Mesothelial cell of epicardium (in vitro differentiated cells): ENCODE results near the gene ZNF609. TPM values are rescaled to one million over a fixed set of nuclear protein-coding genes. Genes with fewer than 3 reads are reported as not detected.
"Not testable (repeated sequence)": the region's sequence is repeated elsewhere in the genome, so short reads cannot be mapped to it uniquely, and the experiment has no call there.

Experiments used
- DNase-seq, 2 experiments: peaks; one replicate each; pipeline ENCODE4 v3.0.0; 2021; ENCODE audit warnings: low spot score in 2 of 2; ENCODE audit not compliant: unreplicated experiment in 2 of 2
- H3K27ac Mint-ChIP-seq: 2 replicates; pipeline ENCODE4 v1.8.0; 2021; ENCODE audit warnings: mixed read lengths
- H3K27me3 Mint-ChIP-seq: 2 replicates; pipeline ENCODE4 v1.8.0; 2021; ENCODE audit warnings: low read depth, mixed read lengths
- H3K36me3 Mint-ChIP-seq: 2 replicates; pipeline ENCODE4 v1.8.0; 2021; ENCODE audit warnings: mixed read lengths
- H3K4me1 Mint-ChIP-seq: 2 replicates; pipeline ENCODE4 v1.8.0; 2021; ENCODE audit warnings: mixed read lengths
- H3K4me3 Mint-ChIP-seq: 2 replicates; pipeline ENCODE4 v1.8.0; 2021; ENCODE audit warnings: mild to moderate bottlenecking, moderate library complexity, mixed read lengths
- H3K9me3 Mint-ChIP-seq: 2 replicates; pipeline ENCODE4 v1.8.0; 2021; ENCODE audit warnings: mixed read lengths
- total RNA-seq: library from RNA; stranded (reverse); gene quantifications from 3 replicates; pipeline ENCODE4 v1.2.1, GENCODE V29; 2021
- TF ChIP-seq, protein P1 (sequence below): fragments of 200-600 bp; sonication (generic); IDR thresholded peaks from one replicate; pipeline ENCODE4 v1.5.0; 2021; ENCODE audit warnings: antibody characterized with exemption; ENCODE audit not compliant: unreplicated experiment

ZNF609 gene
- total RNA-seq, 1 donor from 2014 or later, result 76.0 TPM

DNA sequence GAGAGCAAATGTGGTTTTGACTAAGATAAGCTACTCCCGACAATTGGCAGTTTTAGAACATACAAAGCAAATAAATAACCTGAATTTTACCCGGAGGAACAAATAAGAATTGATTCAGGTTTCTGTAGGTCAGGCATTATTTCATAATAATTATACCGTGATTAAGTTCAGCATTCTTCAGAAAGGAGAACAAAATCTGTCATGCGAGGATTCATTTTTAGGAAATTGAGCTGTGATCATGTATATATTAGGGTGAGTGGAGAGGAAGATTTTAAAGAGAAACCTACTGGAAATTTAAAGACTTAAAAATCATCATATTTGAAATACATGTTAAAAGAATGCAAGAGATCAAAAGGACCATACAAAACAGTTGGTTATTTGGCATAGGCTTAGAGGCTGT lies 20.5 kb downstream of the ZNF609 start:
- no peaks in the 10 kb centered on the region for H3K9me3 Mint-ChIP-seq

DNA sequence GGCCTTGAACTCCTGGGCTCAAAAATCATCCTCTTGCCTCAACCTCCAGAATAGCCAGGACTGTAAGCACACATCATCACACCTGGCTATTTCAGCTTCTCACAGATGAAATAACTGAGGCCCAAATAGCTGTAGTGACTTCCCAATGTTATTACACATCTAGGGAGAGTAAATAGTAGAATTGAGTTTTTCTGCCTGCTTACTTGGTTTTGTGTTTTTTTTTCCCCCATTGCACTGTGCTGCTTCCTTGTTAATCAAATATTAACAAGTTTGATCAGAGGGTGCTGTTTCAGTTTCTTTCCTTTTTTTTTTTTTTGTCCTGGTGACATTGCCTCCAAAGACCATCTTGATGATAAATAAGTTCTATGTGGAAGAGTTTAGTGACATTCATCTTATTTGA lies 23.4 kb downstream of the ZNF609 start:
- Mint-ChIP-seq H3K27me3 (no peaks in the 10 kb centered on the region), H3K4me3 (no peak overlapping the region), H3K4me1 (peaks cover 16% of the 10 kb centered on the region), H3K27ac (no peak overlapping the region), H3K36me3 (peaks cover 12% of the 10 kb centered on the region), H3K9me3 (no peaks in the 10 kb centered on the region)
- no peak for DNase-seq
- TF ChIP-seq, protein P1, sequence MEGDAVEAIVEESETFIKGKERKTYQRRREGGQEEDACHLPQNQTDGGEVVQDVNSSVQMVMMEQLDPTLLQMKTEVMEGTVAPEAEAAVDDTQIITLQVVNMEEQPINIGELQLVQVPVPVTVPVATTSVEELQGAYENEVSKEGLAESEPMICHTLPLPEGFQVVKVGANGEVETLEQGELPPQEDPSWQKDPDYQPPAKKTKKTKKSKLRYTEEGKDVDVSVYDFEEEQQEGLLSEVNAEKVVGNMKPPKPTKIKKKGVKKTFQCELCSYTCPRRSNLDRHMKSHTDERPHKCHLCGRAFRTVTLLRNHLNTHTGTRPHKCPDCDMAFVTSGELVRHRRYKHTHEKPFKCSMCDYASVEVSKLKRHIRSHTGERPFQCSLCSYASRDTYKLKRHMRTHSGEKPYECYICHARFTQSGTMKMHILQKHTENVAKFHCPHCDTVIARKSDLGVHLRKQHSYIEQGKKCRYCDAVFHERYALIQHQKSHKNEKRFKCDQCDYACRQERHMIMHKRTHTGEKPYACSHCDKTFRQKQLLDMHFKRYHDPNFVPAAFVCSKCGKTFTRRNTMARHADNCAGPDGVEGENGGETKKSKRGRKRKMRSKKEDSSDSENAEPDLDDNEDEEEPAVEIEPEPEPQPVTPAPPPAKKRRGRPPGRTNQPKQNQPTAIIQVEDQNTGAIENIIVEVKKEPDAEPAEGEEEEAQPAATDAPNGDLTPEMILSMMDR, result no peak

More for the DNA sequence above, 20.5 kb downstream of the ZNF609 start:
- H3K4me3 Mint-ChIP-seq, result no peak overlapping the region
- H3K27ac Mint-ChIP-seq, result peak overlapping the region; percentile 52
- DNase-seq, result no peak
- peaks cover 12% of the 10 kb centered on the region for H3K36me3 Mint-ChIP-seq
- TF ChIP-seq, protein P1, result no peak
- no peaks in the 10 kb centered on the region for H3K27me3 Mint-ChIP-seq
- peaks cover 22% of the 10 kb centered on the region for H3K4me1 Mint-ChIP-seq

DNA sequence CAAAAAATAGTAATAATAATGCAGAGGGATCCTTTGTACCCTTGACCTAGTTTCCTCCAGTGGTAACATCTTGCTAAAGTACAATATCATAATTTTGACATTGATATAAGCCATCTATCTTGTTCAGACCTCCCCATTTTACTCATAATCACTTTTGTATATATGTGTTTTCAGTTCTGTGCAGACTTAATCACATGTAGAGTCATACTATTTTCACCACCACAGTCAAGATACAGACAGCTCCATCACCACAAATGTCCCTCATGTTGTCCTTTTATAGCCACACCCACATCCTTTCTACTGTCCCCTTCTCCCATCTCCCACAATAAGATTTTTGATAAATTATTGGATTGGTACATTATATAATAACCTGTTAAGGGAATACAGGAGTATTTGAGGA lies 25.4 kb downstream of the ZNF609 start:
- DNase-seq, result no peak
- Mint-ChIP-seq H3K27me3 (no peaks in the 10 kb centered on the region), H3K36me3 (peaks cover 13% of the 10 kb centered on the region), H3K9me3 (no peaks in the 10 kb centered on the region), H3K4me1 (peaks cover 11% of the 10 kb centered on the region), H3K27ac (no peak overlapping the region), H3K4me3 (no peak overlapping the region)
- TF ChIP-seq, protein P1, result no peak

DNA sequence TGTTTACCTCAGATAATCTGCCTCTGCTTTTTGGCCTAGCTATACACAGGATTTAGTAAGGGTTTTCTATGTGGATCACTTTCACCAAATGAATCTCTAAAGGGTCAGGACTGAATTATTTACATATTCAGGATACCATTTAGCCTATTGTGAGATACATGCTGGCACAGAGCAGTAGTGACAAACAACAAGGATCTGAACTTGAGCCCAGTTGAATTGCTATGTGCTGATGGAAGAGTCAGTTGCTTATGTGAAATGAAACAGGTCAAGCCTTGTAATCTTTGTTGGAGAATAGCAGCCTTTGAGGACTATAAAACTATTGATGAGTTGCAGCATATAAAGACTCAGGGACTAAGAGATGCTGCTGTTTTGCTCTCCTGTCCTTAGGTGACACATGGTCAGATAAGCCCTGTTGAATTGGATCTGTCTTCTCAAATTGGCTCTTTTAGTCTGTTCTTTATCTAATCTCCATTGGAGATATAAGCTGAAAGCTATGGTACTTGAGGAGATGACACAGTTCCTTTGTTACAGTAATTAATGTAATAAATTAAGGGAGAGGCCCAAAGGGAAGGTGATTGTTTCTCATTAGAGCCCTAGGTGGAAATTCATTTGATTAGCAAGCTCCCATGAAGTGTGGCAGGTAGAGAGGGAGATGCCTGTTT lies 30.4 kb downstream of the ZNF609 start:
- DNase-seq, result no peak
- H3K4me3 Mint-ChIP-seq, result no peak overlapping the region
- no peaks in the 10 kb centered on the region for H3K9me3 Mint-ChIP-seq
- H3K27me3 Mint-ChIP-seq, result no peaks in the 10 kb centered on the region
- H3K36me3 Mint-ChIP-seq, result peaks cover 9% of the 10 kb centered on the region
- TF ChIP-seq, protein P1, result no peak
- no peak overlapping the region for H3K27ac Mint-ChIP-seq
- H3K4me1 Mint-ChIP-seq, result peaks cover 12% of the 10 kb centered on the region

DNA sequence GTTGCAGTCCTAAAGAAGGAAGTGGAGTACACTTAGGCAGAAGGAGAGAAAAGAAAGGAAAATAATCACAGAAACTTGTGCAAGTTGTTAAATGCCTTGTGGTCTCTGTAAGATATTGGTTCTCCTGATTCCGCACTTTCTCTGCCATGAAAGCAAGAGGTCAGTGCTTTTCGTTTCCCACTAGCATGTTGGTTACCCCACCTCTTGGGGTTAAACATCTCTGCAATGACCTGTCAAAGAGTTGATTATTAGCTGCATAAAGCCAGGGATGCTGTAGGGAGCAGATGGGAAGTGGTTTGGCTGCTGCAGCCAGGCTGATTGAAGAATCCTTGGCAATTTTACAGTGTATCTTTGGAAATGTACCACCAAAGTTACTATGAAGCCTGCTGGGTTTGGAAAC lies 33.3 kb downstream of the ZNF609 start:
- no peak for DNase-seq
- peaks cover 8% of the 10 kb centered on the region for H3K4me1 Mint-ChIP-seq
- TF ChIP-seq, protein P1, result no peak
- H3K4me3 Mint-ChIP-seq, result no peak overlapping the region
- H3K36me3 Mint-ChIP-seq, result peaks cover 12% of the 10 kb centered on the region
- H3K9me3 Mint-ChIP-seq, result no peaks in the 10 kb centered on the region
- H3K27ac Mint-ChIP-seq, result peak overlapping the region; percentile 51
- no peaks in the 10 kb centered on the region for H3K27me3 Mint-ChIP-seq

DNA sequence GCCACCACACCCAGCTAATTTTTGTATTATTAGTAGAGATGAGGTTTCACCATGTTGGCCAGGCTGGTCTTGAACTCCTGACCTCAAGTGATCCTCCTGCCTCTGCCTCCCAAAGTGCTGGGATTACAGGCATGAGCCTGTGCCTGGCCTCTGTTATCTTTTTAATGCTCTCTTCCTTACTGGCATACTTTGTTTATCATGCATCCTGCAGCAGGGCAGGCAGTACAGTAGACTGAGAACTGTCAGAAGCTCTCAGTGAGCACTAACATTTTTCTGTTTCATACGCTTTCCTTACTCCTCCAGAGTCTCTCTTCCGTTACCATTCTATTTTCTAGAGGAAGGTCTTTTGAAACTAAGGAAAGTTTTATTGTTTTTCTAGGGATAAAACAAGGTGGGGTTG lies 35.6 kb downstream of the ZNF609 start:
- not testable (repeated sequence) for H3K27ac Mint-ChIP-seq, DNase-seq, H3K9me3 Mint-ChIP-seq, H3K4me3 Mint-ChIP-seq, H3K4me1 Mint-ChIP-seq, H3K27me3 Mint-ChIP-seq
- peaks cover 29% of the 10 kb centered on the region for H3K36me3 Mint-ChIP-seq
